ENCODE measurements around the gene PHF12.
"Not testable (repeated sequence)": the region's sequence is repeated elsewhere in the genome, so short reads cannot be mapped to it uniquely, and the experiment has no call there.

The PHF12 gene

DNA sequence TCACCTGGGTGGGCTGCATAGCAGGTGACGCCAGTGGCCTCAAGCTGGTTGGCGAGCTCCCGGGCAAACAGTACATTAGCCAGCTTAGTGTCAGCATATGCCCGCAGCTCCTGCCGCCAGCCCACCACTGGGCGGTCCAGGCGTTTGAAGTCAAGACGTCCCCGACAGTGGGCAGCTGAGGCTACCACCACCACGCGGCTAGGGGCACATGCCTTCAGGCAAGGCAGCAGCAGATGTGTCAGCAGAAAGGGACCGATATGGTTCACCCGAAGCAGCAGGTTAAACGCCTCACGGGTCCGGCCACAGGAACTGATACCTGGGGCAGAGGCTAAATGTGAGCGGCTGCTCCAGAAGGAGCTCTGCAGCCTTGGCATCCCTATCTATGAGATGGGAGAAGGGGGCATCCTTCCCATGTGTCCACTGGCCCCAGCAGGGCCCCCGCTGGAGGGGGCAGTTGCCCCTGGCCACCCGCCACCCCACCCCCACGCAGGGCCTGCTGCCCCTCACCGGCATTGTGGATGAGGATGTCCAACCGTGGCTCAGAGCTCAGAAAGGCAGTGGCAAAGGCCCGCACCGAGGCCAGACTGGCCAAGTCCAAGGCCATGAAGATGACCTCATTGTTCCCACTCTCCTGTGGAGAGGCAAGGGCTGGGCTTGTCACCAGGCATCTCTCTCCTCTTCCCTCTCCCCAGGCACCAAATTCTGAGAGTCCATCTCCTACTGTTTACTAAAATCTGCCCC, 50.2 kb downstream of the PHF12 start:
- no peak for DNase-seq

DNA sequence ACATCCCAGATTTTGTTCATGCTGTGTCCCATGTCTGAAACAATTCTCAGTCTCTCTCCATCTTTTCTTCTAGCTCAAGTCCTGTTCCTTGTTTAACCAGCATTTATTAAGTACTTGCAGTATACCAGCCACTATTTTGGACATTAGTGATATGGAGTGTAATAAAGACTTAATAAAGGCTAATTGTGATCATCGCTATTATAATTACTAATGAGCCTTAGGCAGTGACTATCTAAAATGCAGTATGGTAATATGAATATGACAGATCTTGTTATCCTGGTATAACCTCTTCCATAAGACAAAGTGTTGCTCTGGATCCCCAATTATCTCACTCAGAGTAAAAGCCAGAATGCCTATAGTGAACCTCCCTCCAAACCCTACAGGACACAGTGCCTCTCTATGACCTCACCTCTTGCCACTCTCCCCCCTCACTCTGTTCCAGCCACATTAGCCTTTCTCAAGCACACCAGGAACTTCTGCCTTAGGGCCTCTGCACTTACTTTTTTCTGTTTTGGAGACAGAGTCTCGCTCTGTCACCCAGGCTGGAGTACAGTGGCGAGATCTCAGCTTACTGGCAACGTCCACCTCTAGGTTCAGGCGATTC, 52.0 kb downstream of the PHF12 start:
- no peak for DNase-seq

DNA sequence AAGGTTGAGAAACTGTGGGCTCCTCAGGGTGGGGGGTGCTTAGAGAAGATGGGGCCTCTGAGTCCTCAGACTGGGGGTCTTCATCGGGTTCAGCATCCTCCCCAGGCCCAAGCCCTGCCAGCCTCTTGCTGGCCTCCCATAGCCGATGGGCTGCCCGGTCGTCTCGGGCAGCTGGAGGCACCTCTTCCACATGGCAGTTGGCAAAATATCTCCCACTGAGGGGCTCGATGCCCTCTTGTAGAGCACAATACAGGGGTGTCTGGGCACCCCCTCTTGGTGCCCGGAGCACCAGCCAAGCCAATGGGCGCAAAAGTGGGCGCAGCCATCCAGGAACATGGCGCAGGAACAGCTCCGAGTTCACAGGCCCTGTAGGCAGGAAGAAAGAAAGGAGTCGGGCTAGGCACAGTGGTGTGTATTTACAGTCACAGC, 52.8 kb downstream of the PHF12 start:
- DNase-seq: no peak

DNA sequence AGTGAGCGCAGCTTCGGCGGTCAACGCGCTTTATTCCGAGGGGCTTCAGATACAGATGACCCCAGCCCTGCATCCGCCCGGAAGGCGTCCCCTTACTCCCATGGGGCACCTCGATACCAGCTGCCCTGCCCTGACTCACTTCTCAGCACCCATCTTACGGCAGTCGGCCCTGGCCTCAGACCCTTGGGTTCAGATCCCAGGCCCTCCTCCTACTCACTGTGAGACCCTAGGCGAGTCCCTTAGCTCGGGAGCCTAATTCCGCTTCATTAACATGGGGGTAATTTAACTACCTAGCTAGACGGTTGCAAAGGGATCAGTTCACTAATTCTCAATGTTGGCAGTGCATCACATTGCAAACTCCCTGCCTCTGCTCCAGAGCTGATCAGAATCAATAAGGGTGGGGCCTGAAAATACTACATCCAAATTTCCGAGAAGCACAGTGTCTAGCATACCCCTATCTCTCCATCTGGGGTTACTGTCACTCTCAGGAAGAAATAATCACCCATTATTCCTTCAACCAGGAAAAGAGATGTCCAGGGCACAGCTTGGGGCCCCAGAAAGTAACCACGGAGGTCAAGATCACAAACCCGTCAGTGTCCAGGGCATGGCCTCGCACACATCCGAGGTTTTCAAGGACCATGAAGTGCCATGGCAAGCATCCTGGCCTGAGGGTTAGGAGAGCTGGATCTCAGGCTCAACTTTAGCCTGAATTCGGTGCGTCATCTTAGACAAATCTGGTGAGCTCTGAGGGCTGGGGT, 53.4 kb downstream of the PHF12 start:
- DNase-seq: no peak

DNA sequence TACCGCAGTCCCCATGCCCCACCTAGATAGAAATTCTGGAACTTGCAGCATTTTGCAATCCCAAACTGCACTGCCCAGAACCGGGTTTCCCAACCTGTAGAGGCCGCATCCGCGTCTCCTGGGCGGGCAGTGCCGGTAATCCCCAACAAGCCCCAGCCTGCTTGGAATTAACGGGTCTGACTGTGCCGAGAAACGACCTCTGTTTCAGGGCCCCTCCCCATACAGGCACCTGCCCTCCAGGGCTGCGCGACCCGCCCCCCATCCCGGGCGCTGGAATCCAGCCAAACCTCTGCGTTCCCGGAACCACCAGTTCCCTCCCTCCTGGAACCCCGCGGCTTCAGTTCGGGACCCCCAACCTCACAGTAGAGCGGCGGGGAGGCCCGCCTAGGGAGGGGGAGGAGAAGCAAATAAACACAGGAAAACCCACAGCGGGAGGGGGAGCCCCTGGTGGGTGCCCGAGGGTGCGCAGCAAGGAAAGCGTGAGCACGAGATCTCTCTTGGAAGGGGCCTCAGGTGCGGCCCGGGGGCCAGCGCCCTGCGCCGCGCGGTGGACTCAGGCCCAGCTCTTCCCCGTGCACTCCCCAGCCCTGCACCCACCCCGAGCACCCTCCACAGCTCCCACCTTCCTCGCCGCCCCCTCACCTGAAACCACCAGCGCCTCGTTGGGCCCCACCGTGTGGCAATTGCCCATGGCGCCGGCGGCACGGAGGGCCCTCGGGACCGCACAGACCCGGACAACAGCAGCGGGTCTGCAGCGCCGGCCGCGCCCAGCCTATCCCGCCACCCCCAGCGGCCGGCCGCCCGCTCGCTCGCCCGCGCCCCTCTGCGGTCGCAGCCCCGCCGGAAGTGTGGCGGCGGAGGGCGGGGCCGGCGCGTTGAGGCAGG, 54.2 kb downstream of the PHF12 start, which contains the start of gene FLOT2:
Gene FLOT2 (minus strand): TSS at position 850 of the 885 bp plus-strand sequence. CDS start 159 bp downstream, at position 691.
- no peak for DNase-seq

DNA sequence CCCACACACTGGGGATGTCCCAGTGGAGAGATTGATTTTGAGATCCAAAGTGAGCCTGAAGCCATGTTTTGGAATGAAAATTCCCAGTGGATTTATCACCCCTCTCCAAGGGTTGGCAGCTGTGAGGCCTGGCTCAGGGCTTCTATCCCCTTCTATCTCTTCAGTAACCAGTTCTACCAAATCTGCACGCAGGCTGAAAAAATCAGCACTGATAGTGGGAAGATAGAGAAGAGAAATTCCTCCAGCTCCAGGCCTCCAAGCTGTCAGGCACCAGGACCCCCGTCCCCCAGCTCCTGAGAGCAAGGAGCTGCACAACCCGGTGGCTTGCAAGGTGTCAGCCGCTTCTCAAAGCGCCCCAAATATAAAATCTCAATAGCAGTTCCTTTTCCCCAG, 54.8 kb downstream of the PHF12 start:
- DNase-seq: no peak

GRCh38 chr17:28895794-28896447, 55.4 kb downstream of the PHF12 start:
- no peak for DNase-seq

GRCh38 chr17:28893248-28894183, 57.8 kb downstream of the PHF12 start:
- DNase-seq: not testable (repeated sequence)

- DNase-seq: no peak
Observed at GRCh38 chr17:28892024-28892423, 59.3 kb downstream of the PHF12 start.

DNA sequence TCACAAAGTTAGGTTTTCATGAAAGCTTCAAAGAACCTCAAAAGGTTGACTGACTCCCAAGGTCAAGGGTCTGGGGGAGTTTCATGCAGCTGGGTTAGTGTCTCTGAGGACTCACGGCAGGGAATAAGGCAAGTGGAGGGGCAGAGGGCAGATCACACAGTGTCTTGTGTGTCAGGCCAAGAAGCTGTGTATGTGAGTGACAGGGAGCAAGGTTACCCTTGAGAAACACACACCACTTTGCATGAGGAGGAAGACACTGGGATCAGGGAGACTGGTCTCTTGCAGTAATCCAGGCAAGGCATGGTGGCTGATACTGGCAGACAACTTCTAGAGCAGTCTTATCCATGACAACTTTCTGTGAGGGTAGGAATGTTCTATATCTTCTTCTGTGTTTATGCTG, 60.1 kb downstream of the PHF12 start:
- DNase-seq: no peak

- DNase-seq: no peak
Observed at GRCh38 chr17:28889996-28890395, 61.3 kb downstream of the PHF12 start.

GRCh38 chr17:28888832-28889231, 62.5 kb downstream of the PHF12 start:
- DNase-seq: no peak

- no peak for DNase-seq
Observed at GRCh38 chr17:28887871-28888471, 63.3 kb downstream of the PHF12 start.

GRCh38 chr17:28885951-28886350, 65.4 kb downstream of the PHF12 start:
- DNase-seq: no peak

DNA sequence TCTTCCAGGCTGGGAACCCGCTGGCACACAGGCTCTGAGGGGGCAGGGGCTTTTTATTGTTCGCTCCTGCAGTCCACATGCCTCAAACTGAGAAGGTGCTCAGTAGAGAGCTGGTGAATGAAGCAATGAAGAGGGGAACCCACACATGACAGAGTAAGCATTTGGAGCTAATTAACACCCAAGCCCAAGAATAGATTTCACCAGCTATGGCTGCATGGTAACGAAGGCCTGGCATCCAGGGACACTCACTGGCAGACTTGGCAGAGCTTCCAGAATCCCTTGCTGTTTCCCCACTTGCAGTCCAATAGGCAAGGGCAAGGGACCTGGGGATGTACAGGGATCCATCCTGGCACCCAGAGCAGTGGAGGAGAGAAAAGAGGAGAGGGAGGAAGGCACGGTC, 66.0 kb downstream of the PHF12 start:
- DNase-seq: no peak

GRCh38 chr17:28883967-28884702, 67.2 kb downstream of the PHF12 start:
- DNase-seq: no peak

DNA sequence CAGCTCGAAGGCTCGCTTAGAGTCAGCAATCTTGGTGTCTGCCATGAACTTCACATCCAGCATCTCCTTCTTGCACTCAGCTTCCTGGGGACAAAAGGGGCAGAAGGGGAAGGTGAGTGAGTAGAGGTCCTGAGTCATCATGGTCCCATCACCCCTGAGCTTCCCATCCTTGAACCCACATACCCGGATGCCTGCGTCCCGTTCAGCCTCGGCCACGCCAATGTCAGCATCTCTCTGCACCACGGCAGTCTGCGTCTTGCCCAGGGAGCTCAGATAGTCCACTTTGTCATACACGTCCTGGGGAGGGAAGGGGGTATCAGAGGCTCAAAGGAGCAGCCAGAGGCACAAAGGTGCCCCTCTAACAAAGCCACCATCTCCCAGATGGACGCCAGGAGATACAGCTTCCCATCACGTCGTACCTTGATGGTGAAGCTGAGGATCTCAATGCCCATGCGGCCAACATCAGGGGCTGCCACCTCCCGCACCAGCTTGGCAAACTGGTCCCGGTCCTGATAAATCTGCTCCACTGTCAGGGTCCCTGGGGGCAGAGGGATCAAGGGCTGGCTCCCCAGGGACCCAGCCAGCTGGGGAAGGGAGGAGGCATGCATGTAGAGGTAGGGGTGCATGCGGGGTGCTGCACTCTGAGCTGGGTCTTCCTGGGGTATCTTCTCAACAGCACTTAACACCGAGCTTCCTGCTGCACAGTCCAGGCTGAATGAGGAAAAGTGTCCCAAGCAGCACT, 69.0 kb downstream of the PHF12 start:
- DNase-seq: no peak

DNA sequence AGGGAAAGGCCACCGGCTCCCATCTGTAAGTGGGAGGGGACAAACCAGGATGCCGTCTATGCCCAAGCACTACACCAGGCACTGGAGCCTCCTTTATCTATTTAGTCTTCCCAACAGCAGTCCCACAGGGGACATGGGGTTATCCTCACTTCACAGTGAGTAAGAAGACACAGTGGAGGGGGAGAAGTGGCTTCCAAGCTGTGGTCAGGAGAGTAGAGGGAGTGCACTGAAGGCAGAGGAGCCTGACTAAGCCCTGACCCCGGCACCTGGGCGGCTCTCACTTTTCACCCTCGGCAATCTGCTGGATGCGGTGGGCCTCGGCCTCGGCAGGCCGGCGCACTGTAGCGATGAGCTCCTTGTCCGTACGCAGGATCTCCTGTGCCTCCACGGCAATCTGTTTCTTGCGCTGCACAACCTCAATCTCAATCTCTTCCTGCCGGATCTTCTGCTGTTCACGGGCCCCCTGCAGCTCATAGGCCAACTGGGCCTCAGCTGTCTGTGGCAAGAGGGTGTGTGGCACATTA, 69.7 kb downstream of the PHF12 start:
- DNase-seq: no peak

DNA sequence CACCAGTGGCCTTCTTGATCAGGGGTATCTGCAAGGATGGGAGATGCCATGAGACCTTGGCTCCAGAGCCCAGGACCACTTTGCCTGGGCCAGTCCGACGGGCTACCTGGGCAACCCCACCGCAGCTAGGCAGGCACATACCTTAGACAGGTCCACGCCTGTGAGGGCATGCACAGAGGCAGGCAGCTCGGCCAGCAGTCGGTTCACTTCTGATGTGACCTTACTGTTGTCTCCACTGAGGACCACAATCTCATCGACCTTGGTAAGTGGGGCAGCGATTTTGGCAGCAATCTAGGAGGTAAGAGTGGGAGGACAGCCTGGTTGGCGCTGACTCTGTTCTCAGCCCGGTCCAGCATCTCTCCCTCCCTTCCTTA, 70.8 kb downstream of the PHF12 start:
- DNase-seq: no peak
